Esophagus mucosa (tissue), 1 donor: ENCODE results near the gene PRSS33. TPM values are rescaled to one million over a fixed set of nuclear protein-coding genes. Genes with fewer than 3 reads are reported as not detected.
A peak's percentile ranks its signal among the peaks of the same experiment; 100 is the strongest.

ENCODE experiments used
- ATAC-seq: fragments of 200-7000 bp; cut with Tn5 transposase; one replicate; pipeline ENCODE4 v1.9.1; 2020
- total RNA-seq: library from RNA; stranded (reverse); gene quantifications from one replicate; pipeline ENCODE4 v1.2.4, GENCODE V29; 2023
- donor health status: DM: yes; HTN: yes; CAD: no.

The PRSS33 gene
- total RNA-seq, 1 donor from 2014 or later, result not detected

- ATAC-seq, result peak; percentile 6
Observed at GRCh38 chr16:2776500-2777139, 10.7 kb downstream of the PRSS33 start.

GRCh38 chr16:2775765-2776499 lies 11.4 kb downstream of the PRSS33 start:
- ATAC-seq, result no peak

GRCh38 chr16:2775131-2775716 lies 12.1 kb downstream of the PRSS33 start:
- no peak for ATAC-seq

GRCh38 chr16:2774161-2774891 lies 13.0 kb downstream of the PRSS33 start:
- no peak for ATAC-seq

GRCh38 chr16:2773188-2773968 lies 14.0 kb downstream of the PRSS33 start:
- ATAC-seq, result no peak

- no peak for ATAC-seq
Observed at GRCh38 chr16:2771496-2772402, 15.6 kb downstream of the PRSS33 start.

GRCh38 chr16:2770057-2770951 lies 17.1 kb downstream of the PRSS33 start:
- peak; percentile 4 for ATAC-seq

GRCh38 chr16:2769675-2770056 lies 17.7 kb downstream of the PRSS33 start:
- peak; percentile 80 for ATAC-seq

- peak; percentile 1 for ATAC-seq
Observed at GRCh38 chr16:2769100-2769529, 18.2 kb downstream of the PRSS33 start.

GRCh38 chr16:2768403-2769089 lies 18.8 kb downstream of the PRSS33 start:
- peak; percentile 66 for ATAC-seq

- ATAC-seq, result peak; percentile 64
Observed at GRCh38 chr16:2767891-2768290, 19.5 kb downstream of the PRSS33 start.

- no peak for ATAC-seq
Observed at GRCh38 chr16:2767140-2767731, 20.1 kb downstream of the PRSS33 start.

- no peak for ATAC-seq
Observed at GRCh38 chr16:2766430-2767139, 20.8 kb downstream of the PRSS33 start.

- ATAC-seq, result no peak
Observed at GRCh38 chr16:2765462-2766404, 21.6 kb downstream of the PRSS33 start.

GRCh38 chr16:2764718-2765117 lies 22.6 kb downstream of the PRSS33 start:
- no peak for ATAC-seq

- no peak for ATAC-seq
Observed at GRCh38 chr16:2763173-2763572, 24.2 kb downstream of the PRSS33 start.

GRCh38 chr16:2762711-2763110 lies 24.6 kb downstream of the PRSS33 start:
- ATAC-seq, result no peak
